ENCODE measurements around the gene BST1.

BST1 gene

DNA sequence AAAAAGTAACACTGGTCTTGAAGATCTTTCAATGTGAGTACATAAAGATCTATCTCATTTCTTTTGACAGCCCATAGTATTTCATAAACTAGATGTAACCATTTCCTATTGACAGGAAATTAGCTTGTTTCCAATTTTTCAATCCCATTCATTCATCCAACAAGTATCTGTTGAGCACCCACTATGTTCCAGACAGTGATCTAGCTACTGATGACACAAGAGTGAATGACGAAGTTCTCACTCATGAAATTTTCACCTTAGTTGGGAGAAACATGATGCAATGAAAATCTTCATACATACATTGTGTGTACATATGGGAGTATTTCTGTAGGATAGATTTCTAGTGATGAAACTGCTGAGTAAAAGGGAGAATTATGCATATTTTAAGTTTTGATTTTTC is 76.9 kb downstream of the BST1 start:
- Mint-ChIP-seq H3K4me1 (peaks cover 10% of the 10 kb centered on the region), H3K9me3 (peaks cover 5% of the 10 kb centered on the region), H3K4me3 (peak overlapping the region; percentile 75 to 86 (median 82)), H3K36me3 (ENCODE audit: low read depth) (no peaks in the 10 kb centered on the region), H3K27ac (no peak overlapping the region), H3K27me3 (ENCODE audit: low read depth) (peaks cover 81% of the 10 kb centered on the region)
- TF ChIP-seq, protein P1, sequence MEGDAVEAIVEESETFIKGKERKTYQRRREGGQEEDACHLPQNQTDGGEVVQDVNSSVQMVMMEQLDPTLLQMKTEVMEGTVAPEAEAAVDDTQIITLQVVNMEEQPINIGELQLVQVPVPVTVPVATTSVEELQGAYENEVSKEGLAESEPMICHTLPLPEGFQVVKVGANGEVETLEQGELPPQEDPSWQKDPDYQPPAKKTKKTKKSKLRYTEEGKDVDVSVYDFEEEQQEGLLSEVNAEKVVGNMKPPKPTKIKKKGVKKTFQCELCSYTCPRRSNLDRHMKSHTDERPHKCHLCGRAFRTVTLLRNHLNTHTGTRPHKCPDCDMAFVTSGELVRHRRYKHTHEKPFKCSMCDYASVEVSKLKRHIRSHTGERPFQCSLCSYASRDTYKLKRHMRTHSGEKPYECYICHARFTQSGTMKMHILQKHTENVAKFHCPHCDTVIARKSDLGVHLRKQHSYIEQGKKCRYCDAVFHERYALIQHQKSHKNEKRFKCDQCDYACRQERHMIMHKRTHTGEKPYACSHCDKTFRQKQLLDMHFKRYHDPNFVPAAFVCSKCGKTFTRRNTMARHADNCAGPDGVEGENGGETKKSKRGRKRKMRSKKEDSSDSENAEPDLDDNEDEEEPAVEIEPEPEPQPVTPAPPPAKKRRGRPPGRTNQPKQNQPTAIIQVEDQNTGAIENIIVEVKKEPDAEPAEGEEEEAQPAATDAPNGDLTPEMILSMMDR (IDR thresholded peaks at IDR 0.05; ENCODE audit: unreplicated experiment in 3 of 3), result no peak

DNA sequence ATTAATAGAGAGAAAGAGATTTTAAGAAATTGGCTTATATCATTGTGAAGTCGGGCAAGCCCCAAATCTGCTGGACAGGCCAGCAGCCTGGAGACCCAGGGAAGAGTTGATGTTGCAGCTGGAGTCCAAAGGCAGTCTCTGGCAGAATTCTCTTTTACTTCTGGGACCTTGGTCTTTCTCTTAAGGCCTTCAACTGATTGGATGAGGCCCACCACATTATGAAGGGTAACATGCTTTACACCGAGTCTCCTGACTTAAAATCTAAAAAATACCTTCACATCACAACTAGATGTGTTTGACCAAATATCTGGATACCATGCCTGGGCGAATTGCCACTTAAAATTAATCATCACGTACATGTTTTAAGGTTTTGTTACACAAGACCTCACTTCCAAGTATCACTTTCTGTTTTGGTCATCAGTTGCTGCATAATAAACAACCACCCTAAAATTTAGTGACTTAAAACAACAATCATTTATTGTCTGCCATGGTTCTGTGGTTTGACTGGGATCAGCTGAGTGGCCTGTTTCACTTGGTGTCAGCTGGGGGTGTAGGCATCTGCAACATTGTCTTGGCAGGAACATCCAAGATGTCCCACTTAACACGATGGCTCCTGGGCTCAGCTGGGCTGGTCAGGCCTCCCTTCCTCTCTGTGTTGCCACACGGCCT is 78.7 kb downstream of the BST1 start:
- H3K27me3 Mint-ChIP-seq (ENCODE audit: low read depth), result peaks cover 72% of the 10 kb centered on the region
- H3K9me3 Mint-ChIP-seq, result peaks cover 8% of the 10 kb centered on the region
- no peak overlapping the region for H3K4me3 Mint-ChIP-seq
- TF ChIP-seq, protein P1 (IDR thresholded peaks at IDR 0.05; ENCODE audit: unreplicated experiment in 3 of 3), result no peak
- peaks cover 10% of the 10 kb centered on the region for H3K4me1 Mint-ChIP-seq
- no peaks in the 10 kb centered on the region for H3K36me3 Mint-ChIP-seq (ENCODE audit: low read depth)
- H3K27ac Mint-ChIP-seq, result no peak overlapping the region
